PFSK-1 (cell line): Measurements from ENCODE around the gene HK3.

Experiments used
- POLR2AphosphoS5 ChIP-seq: IDR thresholded peaks from 2 replicates; pipeline ENCODE4 v1.6.1; 2012; ENCODE audit warnings: low read depth, mild to moderate bottlenecking, control low read depth, low read length, moderate library complexity
- TAF1 ChIP-seq: IDR thresholded peaks from 2 replicates; pipeline ENCODE4 v1.6.1; 2012; ENCODE audit warnings: low read length, control low read depth, borderline replicate concordance; ENCODE audit not compliant: insufficient read depth
- TF ChIP-seq, protein P1 (sequence below), 2 experiments: IDR thresholded peaks; 2 replicates each; pipeline versions ENCODE4 v1.6.1 to v1.8.0; 2011 to 2012; ENCODE audit warnings: low read depth in 2 of 2, low read length in 2 of 2, control low read depth in 1 of 2, inconsistent platforms in 1 of 2, mild to moderate bottlenecking in 1 of 2, moderate library complexity in 1 of 2; ENCODE audit not compliant: insufficient read depth in 1 of 2

DNA sequence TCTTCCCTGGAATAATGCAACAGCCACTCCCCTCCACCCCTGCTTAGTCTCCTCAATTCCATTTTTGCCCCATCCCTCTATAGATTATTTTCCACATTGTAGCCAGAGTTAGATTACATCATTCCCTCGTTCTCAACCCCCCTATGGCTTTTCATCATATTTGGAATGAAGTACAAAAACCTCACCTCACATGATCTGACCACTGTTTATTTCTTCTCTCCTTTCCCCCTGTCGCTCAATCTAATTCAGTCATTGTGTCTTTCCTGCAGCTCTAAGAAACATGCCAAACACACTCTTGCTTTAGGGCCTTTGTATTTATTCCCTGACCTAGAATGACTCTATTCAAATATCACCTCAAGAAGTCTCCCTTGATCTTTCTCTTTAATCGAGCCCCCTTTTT lies 22.6 kb upstream of the HK3 start:
- TF ChIP-seq, protein P1, sequence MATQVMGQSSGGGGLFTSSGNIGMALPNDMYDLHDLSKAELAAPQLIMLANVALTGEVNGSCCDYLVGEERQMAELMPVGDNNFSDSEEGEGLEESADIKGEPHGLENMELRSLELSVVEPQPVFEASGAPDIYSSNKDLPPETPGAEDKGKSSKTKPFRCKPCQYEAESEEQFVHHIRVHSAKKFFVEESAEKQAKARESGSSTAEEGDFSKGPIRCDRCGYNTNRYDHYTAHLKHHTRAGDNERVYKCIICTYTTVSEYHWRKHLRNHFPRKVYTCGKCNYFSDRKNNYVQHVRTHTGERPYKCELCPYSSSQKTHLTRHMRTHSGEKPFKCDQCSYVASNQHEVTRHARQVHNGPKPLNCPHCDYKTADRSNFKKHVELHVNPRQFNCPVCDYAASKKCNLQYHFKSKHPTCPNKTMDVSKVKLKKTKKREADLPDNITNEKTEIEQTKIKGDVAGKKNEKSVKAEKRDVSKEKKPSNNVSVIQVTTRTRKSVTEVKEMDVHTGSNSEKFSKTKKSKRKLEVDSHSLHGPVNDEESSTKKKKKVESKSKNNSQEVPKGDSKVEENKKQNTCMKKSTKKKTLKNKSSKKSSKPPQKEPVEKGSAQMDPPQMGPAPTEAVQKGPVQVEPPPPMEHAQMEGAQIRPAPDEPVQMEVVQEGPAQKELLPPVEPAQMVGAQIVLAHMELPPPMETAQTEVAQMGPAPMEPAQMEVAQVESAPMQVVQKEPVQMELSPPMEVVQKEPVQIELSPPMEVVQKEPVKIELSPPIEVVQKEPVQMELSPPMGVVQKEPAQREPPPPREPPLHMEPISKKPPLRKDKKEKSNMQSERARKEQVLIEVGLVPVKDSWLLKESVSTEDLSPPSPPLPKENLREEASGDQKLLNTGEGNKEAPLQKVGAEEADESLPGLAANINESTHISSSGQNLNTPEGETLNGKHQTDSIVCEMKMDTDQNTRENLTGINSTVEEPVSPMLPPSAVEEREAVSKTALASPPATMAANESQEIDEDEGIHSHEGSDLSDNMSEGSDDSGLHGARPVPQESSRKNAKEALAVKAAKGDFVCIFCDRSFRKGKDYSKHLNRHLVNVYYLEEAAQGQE (IDR thresholded peaks at IDR 0.05; ENCODE audit: insufficient read depth in 1 of 2, low read depth in 2 of 2, low read length in 2 of 2): no peak
- TF ChIP-seq TAF1: no peak
- TF ChIP-seq POLR2AphosphoS5: no peak
